ENCODE data around the gene DPY19L1. TPM values are rescaled to one million over a fixed set of nuclear protein-coding genes. Genes with fewer than 3 reads are reported as not detected.
"Not testable (repeated sequence)": the region's sequence is repeated elsewhere in the genome, so short reads cannot be mapped to it uniquely, and the experiment has no call there.

Gene DPY19L1
- total RNA-seq, 1 donor from 2014 or later = 33.6 TPM

GRCh38 chr7:34879871-34880270 is 157.4 kb downstream of the DPY19L1 start:
- peaks cover 5% of the 10 kb centered on the region for H3K27me3 Mint-ChIP-seq (ENCODE audit: unreplicated experiment)

GRCh38 chr7:34878944-34879735 is 158.1 kb downstream of the DPY19L1 start:
- H3K27me3 Mint-ChIP-seq (ENCODE audit: unreplicated experiment); H3K36me3 Mint-ChIP-seq (ENCODE audit: low read depth, unreplicated experiment); H3K27ac Mint-ChIP-seq (ENCODE audit: unreplicated experiment); H3K4me1 Mint-ChIP-seq (ENCODE audit: unreplicated experiment); H3K4me3 Mint-ChIP-seq (ENCODE audit: unreplicated experiment); DNase-seq (ENCODE audit: low spot score): not testable (repeated sequence)
- peaks cover 17% of the 10 kb centered on the region for H3K9me3 Mint-ChIP-seq (ENCODE audit: unreplicated experiment)

More at GRCh38 chr7:34879871-34880270, 157.4 kb downstream of the DPY19L1 start:
- no peak for TF ChIP-seq CTCF (IDR thresholded peaks at IDR 0.05; ENCODE audit: unreplicated experiment)
- DNase-seq (ENCODE audit: low spot score) = no peak
- no peak overlapping the region for H3K27ac Mint-ChIP-seq (ENCODE audit: unreplicated experiment)
- H3K9me3 Mint-ChIP-seq (ENCODE audit: unreplicated experiment) = peaks cover 17% of the 10 kb centered on the region
- H3K4me3 Mint-ChIP-seq (ENCODE audit: unreplicated experiment) = no peak overlapping the region
- H3K36me3 Mint-ChIP-seq (ENCODE audit: low read depth, unreplicated experiment) = peaks cover 5% of the 10 kb centered on the region
- peaks cover 5% of the 10 kb centered on the region for H3K4me1 Mint-ChIP-seq (ENCODE audit: unreplicated experiment)

Small RNA genes lying within 50 kb of the gene (microRNA-seq; reads per million reads assigned to microRNA genes)
- 0.35 reads per million for gene MIR548N (ENCODE audit: unreplicated experiment)

Other genes starting within 250 kb of the DPY19L1 start
- 0.36 TPM for gene TBX20, start 216.6 kb upstream of the DPY19L1 start, total RNA-seq (ENCODE audit: unreplicated experiment)

Data from endothelial cell (in vitro differentiated cells).